Naive B cell (primary cell): Measurements from ENCODE around the gene CCDC27. TPM values are rescaled to one million over a fixed set of nuclear protein-coding genes. Genes with fewer than 3 reads are reported as not detected.

ENCODE experiments used
- ATAC-seq, 2 donors: fragments of 150-1000 bp; cut with Tn5 transposase; 2 replicates each; pipeline ENCODE4 v1.10.0; 2021; ENCODE audit warnings: low read depth in 2 of 2, mild to moderate bottlenecking in 2 of 2, moderate library complexity in 2 of 2
- DNase-seq: peaks from one replicate; pipeline ENCODE4 v3.0.0; 2022
- H3K27ac Mint-ChIP-seq, 6 donors: one replicate each; pipeline ENCODE4 v1.8.0; 2020 to 2022; ENCODE audit warnings: mild to moderate bottlenecking in 6 of 6, mixed read lengths in 6 of 6, moderate library complexity in 5 of 6, inconsistent platforms in 2 of 6
- H3K27me3 Mint-ChIP-seq, 3 donors: one replicate each; pipeline ENCODE4 v1.8.0; 2021 to 2022; ENCODE audit warnings: mixed read lengths in 3 of 3, mild to moderate bottlenecking in 1 of 3
- H3K36me3 Mint-ChIP-seq, 2 donors: one replicate each; pipeline ENCODE4 v1.8.0; 2020 to 2022; ENCODE audit warnings: mixed read lengths in 2 of 2, inconsistent platforms in 1 of 2, mild to moderate bottlenecking in 1 of 2
- H3K4me1 Mint-ChIP-seq, 3 donors: one replicate each; pipeline ENCODE4 v1.8.0; 2020 to 2022; ENCODE audit warnings: mixed read lengths in 3 of 3, inconsistent platforms in 1 of 3, mild to moderate bottlenecking in 1 of 3, moderate library complexity in 1 of 3
- H3K4me3 Mint-ChIP-seq, 8 donors: one replicate each; pipeline ENCODE4 v1.8.0; 2020 to 2022; ENCODE audit warnings: mild to moderate bottlenecking in 8 of 8, mixed read lengths in 8 of 8, moderate library complexity in 8 of 8, inconsistent platforms in 2 of 8
- H3K9me3 Mint-ChIP-seq, 7 donors: one replicate each; pipeline ENCODE4 v1.8.0; 2020 to 2022; ENCODE audit warnings: mixed read lengths in 7 of 7, mild to moderate bottlenecking in 5 of 7, inconsistent platforms in 2 of 7, moderate library complexity in 1 of 7
- polyA plus RNA-seq, 6 donors: library from polyadenylated mRNA; unstranded; fragments of 300-500 nt; fragmentation: Illumina TruSeq; gene quantifications; one replicate each; pipeline ENCODE4 v1.2.3, GENCODE V29; 2021; ENCODE audit warnings: low read depth in 6 of 6

The CCDC27 gene
- polyA plus RNA-seq, 6 donors from 2014 or later = not detected

DNA sequence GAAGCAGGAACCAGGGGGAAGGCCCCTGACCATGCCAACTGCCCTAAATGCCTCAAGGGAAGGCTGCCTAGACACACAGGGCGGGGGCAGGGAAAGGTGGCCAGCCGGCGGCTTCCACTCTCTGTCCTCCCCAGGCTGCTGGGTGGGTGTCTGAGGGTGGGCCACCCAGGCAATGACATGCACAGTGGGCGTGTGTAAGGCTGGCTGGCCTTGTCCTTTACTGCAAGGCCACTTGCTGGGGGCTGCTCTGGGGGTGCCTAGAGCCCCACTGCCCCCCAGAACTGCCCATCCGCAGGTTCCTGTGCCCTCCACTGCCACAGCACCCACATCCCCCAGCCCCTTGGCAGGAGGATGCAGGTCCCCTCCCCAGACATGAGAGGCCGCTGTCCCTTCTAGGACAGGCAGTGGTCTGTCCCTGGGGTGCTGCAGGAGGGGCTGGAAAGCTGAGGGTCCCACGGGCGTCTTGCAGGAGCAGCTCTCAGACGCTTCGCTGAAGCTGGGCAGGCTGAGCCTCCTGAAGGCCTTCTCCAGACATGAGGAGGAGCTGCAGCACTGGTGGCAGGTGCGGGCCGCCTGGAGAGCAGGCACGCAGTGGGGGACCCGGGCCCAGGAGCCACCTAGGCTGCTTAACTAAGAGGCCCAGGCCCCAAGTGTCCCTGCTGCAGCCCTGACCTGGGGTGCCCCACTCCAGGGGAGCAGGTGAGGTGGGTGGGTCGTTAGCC is 10.1 kb downstream of the CCDC27 start:
- ATAC-seq (no peak), DNase-seq (no peak)
- Mint-ChIP-seq H3K27ac (no peak overlapping the region), H3K27me3 (peaks cover 29 to 59% (median 39%) of the 10 kb centered on the region in 3 donors), H3K4me3 (no peak overlapping the region), H3K4me1 (no peaks in the 10 kb centered on the region), H3K9me3 (peaks cover 2 to 12% (median 6%) of the 10 kb centered on the region in 7 donors), H3K36me3 (peaks cover 0 to 8% of the 10 kb centered on the region in 2 donors)

- H3K27ac Mint-ChIP-seq = no peak overlapping the region
- peaks cover 0 to 8% of the 10 kb centered on the region in 2 donors for H3K36me3 Mint-ChIP-seq
- ATAC-seq = no peak
- peaks cover 2 to 12% (median 6%) of the 10 kb centered on the region in 7 donors for H3K9me3 Mint-ChIP-seq
- H3K4me1 Mint-ChIP-seq = no peaks in the 10 kb centered on the region
- H3K27me3 Mint-ChIP-seq = peaks cover 29 to 63% (median 44%) of the 10 kb centered on the region in 3 donors
- DNase-seq = no peak
- H3K4me3 Mint-ChIP-seq = no peak overlapping the region
Measured at GRCh38 chr1:3762873-3763228, 10.6 kb downstream of the CCDC27 start.

DNA sequence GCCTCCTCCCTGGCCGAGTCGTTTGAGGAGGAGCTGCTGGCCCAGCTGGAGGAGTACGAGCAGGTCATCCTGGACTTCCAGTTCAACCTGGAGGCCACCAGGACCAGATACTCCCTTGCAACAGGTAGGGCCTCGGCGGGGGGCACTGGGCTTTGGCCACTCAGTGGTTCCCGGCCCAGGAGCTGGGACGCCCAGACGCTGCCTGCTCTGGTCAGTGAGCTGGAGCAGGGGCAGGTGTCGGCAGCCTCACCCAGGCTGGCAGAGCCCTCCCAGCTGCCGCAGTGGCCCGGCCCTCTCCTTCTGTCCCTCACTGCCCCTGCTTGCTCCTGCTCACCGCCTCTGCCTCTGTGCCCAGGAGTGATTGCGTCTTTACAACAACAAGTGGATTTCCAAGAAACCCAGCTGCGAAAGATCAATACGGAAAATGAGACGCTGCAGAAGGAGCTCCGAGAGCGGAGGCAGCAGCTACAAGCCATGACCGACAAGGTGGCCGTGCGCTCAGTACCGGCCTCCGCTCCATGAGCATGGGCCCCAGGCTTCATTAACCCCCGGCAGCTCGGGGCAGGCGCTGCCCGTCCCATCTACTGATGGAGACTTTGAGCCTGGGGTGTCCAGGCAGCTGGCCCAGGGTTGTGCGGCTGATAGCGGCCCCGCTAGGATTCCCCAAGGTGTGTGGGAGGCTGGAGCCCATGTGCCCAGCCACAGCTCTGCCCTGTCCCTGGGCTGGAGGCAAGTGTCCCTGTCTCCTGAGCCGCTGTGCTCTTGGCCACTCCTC is 11.3 kb downstream of the CCDC27 start:
- Mint-ChIP-seq H3K27me3 (peaks cover 29 to 63% (median 46%) of the 10 kb centered on the region in 3 donors), H3K4me1 (no peaks in the 10 kb centered on the region), H3K9me3 (peaks cover 2 to 12% (median 6%) of the 10 kb centered on the region in 7 donors), H3K27ac (peak overlapping the region in 1 of 6 donors; percentile 38), H3K36me3 (peaks cover 0 to 8% of the 10 kb centered on the region in 2 donors), H3K4me3 (no peak overlapping the region)
- no peak for DNase-seq
- no peak for ATAC-seq

GRCh38 chr1:3767328-3767925 is 15.2 kb downstream of the CCDC27 start:
- DNase-seq (no peak), ATAC-seq (no peak)
- H3K36me3 Mint-ChIP-seq = no peaks in the 10 kb centered on the region
- peak overlapping the region in 1 of 8 donors; percentile 65 for H3K4me3 Mint-ChIP-seq
- H3K27me3 Mint-ChIP-seq = peaks cover 12 to 34% (median 26%) of the 10 kb centered on the region in 3 donors
- H3K4me1 Mint-ChIP-seq = peaks cover 6 to 14% (median 9%) of the 10 kb centered on the region in 3 donors
- peaks cover 0 to 1% (median 0%) of the 10 kb centered on the region in 7 donors for H3K9me3 Mint-ChIP-seq
- no peak overlapping the region for H3K27ac Mint-ChIP-seq

DNA sequence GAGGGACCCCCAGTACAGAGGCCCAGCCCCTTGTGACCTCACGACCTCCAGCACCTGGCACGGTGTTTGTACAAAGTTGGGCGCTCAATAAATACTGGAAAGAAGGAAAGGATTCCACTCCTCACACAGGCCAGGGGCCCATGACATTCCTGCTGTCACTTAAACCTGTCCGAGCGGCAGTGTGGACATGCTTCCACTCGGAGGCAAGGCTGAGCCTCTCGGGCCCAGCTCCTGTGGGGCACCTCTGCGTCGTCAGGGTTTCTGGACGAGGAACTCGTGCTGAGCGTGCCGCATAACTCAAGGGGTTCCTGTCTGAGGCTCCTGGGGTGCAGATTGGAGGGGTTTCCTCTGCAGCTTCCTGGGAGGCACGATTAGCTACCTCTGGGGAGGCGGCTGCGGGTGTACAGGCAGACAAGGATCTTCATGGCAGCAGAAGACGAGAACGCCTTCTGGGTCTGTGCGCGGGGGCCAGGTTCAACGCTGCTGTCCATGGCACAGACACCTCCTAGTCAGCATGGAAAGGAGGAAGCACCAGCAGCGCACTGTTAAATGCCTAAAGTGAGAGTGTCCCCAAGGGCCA is 16.7 kb downstream of the CCDC27 start:
- Mint-ChIP-seq H3K27me3 (peaks cover 12 to 26% (median 23%) of the 10 kb centered on the region in 3 donors), H3K4me3 (peak overlapping the region in 1 of 8 donors; percentile 15), H3K9me3 (peaks cover 0 to 1% (median 0%) of the 10 kb centered on the region in 7 donors), H3K4me1 (peaks cover 9 to 18% (median 12%) of the 10 kb centered on the region in 3 donors), H3K36me3 (no peaks in the 10 kb centered on the region), H3K27ac (no peak overlapping the region)
- DNase-seq (no peak), ATAC-seq (no peak)

- Mint-ChIP-seq H3K27ac (no peak overlapping the region), H3K36me3 (no peaks in the 10 kb centered on the region), H3K4me3 (peak overlapping the region in 7 of 8 donors; percentile 20 to 85 (median 70)), H3K4me1 (peaks cover 12 to 22% (median 15%) of the 10 kb centered on the region in 3 donors), H3K27me3 (peaks cover 6 to 19% (median 15%) of the 10 kb centered on the region in 3 donors), H3K9me3 (no peaks in the 10 kb centered on the region)
- DNase-seq = no peak
- no peak for ATAC-seq
Measured at GRCh38 chr1:3770047-3770765, 18.0 kb downstream of the CCDC27 start.

DNA sequence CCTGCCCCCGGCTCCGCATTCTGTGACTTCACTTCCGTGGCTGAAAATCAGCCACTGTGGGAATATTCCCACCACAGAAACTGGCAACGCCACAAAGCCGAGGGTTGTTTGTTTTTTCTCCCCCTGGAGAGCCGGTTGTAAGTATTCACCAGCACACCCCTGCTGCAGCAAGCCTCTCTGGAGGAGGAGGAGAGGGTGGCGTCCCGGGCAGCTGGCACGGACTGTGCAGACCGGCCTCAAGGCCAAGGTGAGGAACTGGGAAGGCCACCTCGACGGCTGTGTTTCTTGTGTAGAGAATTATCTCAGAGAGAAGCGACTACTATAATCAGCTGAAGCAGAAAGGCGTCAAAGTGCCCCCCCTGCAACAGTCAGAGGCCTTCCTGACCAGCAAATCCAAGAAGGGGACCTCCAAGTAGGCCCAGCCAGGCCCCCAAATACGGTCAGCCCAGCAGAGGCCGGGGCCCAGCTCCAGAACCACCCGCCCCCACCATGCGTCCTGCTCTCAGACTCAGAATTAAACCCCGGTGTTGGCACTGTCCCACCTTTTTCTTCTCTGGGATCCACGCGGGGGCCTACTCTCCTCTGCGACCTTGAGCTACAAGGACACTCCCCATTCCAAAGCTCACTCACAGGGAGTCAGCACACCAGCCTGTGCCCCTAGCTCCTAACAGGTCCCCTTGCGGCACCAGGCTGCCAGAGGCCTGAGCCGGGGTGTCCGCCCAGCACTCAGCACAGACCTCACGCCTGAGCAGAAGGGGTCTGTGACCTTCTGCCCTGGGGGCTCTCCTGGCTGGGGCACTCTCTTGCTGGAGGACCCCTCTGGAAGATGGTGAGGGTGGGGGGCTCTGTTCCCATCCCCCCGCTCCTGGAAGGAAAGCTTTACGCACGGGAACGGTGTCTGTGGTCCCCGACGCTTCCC is 19.1 kb downstream of the CCDC27 start:
- Mint-ChIP-seq H3K9me3 (no peaks in the 10 kb centered on the region), H3K4me1 (peaks cover 17 to 28% (median 27%) of the 10 kb centered on the region in 3 donors), H3K27ac (peak overlapping the region in 4 of 6 donors; percentile 26 to 71 (median 42)), H3K27me3 (peaks cover under 1 to 13% (median 10%) of the 10 kb centered on the region in 3 donors), H3K4me3 (peak overlapping the region; percentile 70 to 89 (median 78)), H3K36me3 (no peaks in the 10 kb centered on the region)
- DNase-seq = no peak
- no peak for ATAC-seq

DNA sequence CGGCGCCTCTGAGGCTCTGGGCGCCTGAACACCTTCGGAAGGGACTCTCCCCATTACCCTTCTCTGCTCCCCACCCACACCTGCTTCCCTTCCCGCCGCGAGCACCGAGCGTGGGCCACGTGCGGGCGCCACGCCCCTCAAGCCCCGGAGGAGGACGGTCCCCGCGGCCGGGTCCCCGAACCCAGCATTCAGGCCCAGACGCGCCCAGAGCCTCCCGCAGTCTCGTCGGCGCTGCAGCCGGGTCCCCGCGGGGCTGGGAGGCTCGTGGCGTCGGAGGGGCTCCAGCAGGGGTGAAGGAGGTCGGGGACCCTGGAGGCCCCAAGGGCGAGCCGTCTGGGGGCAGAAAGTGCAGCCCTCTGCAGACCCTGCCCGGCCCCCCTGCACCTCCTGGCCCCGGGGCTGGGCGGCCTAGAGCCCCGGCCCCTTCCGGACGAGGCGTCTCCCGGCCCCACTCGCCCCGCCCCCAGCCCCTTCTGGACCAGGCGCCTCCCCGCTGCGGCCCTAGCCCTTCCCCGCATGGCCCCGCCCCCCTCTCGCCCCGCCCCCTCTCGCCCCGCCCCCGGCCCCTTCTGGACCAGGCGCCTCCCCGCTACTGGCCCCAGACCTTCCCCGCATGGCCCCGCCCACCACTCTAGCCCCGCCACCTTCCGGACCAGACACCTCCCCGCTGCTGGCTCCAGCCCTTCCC is 19.9 kb downstream of the CCDC27 start:
- Mint-ChIP-seq H3K27ac (peak overlapping the region in 3 of 6 donors; percentile 26 to 71 (median 37)), H3K27me3 (peaks cover 0 to 8% (median 6%) of the 10 kb centered on the region in 3 donors), H3K4me3 (peak overlapping the region; percentile 74 to 89 (median 78)), H3K9me3 (no peaks in the 10 kb centered on the region), H3K4me1 (peaks cover 17 to 34% (median 28%) of the 10 kb centered on the region in 3 donors), H3K36me3 (no peaks in the 10 kb centered on the region)
- peak; percentile 77 to 79 for ATAC-seq
- peak; percentile 90 for DNase-seq

DNA sequence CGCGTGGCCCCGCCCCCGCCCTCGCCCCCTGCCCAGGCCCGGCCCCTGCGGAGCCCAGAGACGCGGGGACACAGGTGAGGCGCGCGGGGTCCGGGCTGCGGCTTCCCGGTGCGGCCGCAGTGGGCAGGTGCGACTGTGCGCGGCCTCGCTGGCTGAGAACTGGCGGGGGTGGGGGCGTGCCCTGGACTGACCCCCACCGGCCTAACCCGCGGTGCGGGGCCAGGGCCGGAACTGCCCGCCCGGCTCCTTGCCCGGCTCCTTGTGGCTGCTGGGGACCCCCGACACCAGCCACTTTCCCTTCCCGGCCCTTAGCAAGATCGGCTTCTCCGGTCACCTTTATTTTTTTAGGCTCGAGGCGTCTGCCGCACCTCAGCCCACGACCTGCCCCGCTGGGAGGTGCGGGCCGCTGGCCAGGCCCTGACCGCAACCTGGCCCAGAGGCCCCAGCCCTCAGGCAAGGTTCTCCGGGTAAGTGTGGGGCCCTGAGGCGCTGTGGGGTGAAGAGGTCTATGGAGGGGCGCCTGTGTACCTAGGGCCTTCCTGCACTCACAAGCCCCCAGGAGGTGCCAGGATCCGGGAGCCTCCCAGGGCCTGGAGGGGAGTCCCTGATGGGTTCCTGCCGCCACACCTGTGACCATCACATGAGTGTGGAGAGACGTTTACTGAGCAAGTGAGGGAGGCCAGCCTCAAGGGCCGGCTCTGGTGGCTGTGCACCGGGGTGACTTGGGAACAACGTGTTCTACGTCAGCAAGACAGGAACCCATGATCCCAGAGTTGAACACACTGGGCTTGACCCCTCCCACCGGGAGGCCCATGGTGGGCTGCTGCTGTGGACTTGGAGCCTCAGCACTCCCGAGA is 20.7 kb downstream of the CCDC27 start, which contains the start of gene SMIM1:
TSS of gene SMIM1 (plus strand) at position 35 of the 857 bp plus-strand sequence. CDS start 2,625 bp downstream, outside the sequence.
- Mint-ChIP-seq H3K4me1 (peaks cover 17 to 34% (median 28%) of the 10 kb centered on the region in 3 donors), H3K9me3 (no peaks in the 10 kb centered on the region), H3K4me3 (peak within 1 kb of the TSS; percentile 74 to 89 (median 80)), H3K27ac (peak within 1 kb of the TSS in 3 of 6 donors; percentile 26 to 71 (median 37)), H3K36me3 (no peaks in the 10 kb centered on the region), H3K27me3 (peaks cover 0 to under 1% (median 0%) of the 10 kb centered on the region in 3 donors)
- no peak for DNase-seq
- no peak for ATAC-seq

- no peaks in the 10 kb centered on the region for H3K9me3 Mint-ChIP-seq
- DNase-seq = no peak
- H3K4me1 Mint-ChIP-seq = peaks cover 17 to 34% (median 28%) of the 10 kb centered on the region in 3 donors
- no peaks in the 10 kb centered on the region for H3K27me3 Mint-ChIP-seq
- ATAC-seq = no peak
- H3K4me3 Mint-ChIP-seq = peak overlapping the region in 7 of 8 donors; percentile 8 to 85 (median 75)
- H3K36me3 Mint-ChIP-seq = no peaks in the 10 kb centered on the region
- no peak overlapping the region for H3K27ac Mint-ChIP-seq
Measured at GRCh38 chr1:3773572-3774275, 21.5 kb downstream of the CCDC27 start.
